GM12874 (cell line): ENCODE results near the gene JOSD2.

Experiments
- TF ChIP-seq, protein P1 (sequence below): IDR thresholded peaks from 2 replicates; pipeline ENCODE4 v1.5.1; 2011; ENCODE audit warnings: low read depth, mild to moderate bottlenecking, control low read depth, low read length, moderate library complexity; ENCODE audit not compliant: insufficient read depth

The JOSD2 gene

DNA sequence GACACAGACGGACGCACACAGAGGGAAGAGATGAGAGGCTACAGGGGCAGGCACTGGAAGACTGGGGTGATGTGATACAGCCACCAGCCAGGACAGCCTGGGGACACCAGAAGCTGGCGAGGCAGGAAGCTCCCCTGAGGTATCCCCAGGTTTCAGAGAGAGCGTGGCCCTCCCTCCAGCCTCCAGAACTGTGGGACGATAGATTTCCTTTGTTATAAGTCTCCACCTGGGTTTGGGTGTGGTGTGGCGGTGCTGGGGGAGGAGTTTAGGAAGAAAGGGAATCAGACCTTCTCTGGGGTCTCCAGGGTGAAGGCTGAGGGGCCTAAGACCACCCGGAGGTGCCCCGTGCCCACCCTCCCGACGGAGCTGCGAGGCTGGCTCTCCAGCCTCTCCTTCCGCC lies 5.5 kb upstream of the JOSD2 start:
- TF ChIP-seq, protein P1, sequence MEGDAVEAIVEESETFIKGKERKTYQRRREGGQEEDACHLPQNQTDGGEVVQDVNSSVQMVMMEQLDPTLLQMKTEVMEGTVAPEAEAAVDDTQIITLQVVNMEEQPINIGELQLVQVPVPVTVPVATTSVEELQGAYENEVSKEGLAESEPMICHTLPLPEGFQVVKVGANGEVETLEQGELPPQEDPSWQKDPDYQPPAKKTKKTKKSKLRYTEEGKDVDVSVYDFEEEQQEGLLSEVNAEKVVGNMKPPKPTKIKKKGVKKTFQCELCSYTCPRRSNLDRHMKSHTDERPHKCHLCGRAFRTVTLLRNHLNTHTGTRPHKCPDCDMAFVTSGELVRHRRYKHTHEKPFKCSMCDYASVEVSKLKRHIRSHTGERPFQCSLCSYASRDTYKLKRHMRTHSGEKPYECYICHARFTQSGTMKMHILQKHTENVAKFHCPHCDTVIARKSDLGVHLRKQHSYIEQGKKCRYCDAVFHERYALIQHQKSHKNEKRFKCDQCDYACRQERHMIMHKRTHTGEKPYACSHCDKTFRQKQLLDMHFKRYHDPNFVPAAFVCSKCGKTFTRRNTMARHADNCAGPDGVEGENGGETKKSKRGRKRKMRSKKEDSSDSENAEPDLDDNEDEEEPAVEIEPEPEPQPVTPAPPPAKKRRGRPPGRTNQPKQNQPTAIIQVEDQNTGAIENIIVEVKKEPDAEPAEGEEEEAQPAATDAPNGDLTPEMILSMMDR, result no peak

DNA sequence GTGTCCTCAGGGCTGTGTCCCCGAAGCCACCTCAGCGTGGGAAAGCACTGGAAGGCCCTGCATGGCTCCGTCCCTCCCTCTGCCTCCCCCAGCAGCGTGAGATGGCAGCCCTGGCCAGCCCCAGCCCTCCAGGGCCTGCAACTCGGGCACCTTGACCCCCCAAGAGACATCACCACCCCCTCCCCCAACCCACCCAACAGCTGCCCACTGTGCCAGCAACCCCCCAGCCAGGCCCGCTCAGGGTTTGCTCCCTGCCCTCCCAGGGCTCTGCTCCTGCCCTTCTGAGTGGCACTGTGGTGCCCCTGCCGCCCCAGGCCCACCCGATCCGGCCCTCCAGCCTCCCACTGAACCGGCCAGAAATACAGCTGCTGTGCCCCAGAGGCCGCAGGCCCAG lies 4.2 kb upstream of the JOSD2 start:
- TF ChIP-seq, protein P1, result no peak

DNA sequence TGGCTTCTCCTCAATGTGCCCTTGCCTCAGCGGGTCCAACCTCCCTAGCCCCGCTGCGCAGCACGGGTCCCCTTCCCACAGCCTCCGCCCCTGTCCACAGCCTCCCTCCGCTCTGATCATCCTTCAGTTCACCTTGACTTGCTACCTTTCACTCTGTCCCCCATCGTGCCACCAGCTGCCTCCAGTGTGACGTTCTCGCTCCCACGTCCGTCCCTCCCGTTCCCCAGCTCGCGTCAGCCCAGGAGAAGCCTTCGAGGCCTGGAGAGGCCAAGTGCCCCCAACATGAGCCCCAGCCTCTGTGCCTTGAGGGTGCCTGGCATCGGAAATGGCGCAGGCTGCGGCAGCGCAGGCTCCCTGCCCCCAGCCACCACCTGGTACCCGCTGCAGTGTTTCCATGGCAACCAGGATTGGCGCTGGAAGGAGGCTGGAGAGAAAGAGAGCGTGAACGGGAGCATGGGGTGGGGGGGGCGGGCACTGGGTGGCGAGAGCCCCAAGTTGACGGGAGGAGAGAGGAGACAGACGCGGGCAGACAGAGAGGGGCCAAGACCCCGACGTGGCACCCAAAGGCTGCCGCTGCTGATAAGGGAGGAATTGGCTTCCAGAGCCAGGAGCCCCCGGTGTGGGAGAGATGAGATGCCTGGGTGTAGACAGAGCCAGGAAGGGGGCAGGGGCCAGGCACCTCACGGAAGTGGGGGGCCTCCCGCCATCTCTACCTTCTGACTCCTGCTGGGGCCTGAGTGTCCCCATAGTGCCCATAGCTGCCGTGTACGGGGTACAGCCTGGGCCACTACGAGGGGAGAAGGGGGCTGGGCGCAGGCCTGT lies 3.6 kb upstream of the JOSD2 start:
- TF ChIP-seq, protein P1, result no peak

DNA sequence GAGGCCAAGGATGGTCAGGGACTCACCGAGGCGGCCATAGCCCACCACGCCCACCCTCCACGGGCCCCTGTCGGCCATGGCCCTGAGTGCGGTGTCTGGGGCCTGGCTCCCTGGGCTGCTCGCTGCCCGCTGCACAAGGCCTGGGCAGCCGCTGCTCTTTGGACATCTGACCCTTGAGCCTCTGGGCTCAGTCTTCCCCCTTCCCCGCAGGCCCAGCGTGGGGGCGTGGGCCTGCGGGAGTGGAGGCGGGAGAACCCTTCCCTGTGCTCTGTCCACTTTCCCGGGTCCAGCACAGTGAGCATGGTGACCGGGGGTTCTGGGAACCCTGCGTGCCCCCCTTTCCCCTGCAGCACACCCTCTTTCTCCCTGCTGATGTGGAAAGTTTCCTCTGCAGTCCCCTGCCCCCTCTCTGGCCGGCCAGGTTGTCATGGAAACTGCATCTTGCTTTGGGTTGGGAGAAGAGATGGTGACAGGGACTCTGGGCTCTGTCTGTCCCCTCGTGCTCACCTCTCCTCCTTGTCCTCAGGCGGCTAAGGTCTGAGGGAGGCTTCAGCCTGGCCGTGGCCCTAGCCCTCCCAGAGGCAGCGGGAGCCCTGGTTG lies 2.9 kb upstream of the JOSD2 start, which contains the start of gene ASPDH:
Gene ASPDH, minus strand, starts transcription at position 168 of the 600 bp plus-strand sequence. Its CDS starts 90 bp downstream, at position 78.
- TF ChIP-seq, protein P1, result no peak

DNA sequence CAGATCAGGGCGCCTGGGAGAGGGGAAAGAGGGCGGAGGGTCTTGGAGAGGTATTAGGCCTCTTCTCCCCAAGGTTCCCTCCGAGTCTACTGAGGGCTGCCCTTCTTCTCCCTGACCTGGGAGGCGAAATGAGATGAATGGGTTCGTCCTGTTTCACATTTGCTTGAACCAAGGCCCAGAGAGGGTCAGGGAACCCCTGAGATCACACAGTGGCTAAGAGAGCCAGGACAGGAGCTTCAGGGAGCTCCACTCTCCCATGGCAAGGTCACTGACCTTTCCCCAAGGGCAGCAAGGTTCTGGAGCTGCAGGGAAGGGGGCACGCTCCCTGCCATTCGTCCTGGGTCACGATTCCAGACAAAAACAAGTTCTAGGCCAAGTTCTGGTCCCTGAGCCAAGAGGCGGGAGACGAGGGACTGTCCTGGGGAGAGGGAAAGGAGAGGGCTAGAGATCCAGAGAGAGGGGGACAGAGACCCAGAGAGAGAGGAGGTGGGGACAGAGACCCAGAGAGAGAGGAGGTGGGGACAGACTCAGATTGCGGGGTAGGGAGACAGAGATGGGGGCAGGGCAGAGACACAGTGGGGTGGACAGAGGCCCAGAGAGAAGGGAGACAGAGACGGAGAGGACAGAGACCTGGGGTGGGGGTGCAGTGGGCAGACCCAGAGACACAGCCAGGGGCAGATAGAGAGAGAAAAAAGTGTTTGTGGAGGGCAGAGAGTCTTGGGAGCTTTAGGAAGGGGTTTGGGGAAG lies 2.2 kb upstream of the JOSD2 start:
- TF ChIP-seq, protein P1, result no peak

DNA sequence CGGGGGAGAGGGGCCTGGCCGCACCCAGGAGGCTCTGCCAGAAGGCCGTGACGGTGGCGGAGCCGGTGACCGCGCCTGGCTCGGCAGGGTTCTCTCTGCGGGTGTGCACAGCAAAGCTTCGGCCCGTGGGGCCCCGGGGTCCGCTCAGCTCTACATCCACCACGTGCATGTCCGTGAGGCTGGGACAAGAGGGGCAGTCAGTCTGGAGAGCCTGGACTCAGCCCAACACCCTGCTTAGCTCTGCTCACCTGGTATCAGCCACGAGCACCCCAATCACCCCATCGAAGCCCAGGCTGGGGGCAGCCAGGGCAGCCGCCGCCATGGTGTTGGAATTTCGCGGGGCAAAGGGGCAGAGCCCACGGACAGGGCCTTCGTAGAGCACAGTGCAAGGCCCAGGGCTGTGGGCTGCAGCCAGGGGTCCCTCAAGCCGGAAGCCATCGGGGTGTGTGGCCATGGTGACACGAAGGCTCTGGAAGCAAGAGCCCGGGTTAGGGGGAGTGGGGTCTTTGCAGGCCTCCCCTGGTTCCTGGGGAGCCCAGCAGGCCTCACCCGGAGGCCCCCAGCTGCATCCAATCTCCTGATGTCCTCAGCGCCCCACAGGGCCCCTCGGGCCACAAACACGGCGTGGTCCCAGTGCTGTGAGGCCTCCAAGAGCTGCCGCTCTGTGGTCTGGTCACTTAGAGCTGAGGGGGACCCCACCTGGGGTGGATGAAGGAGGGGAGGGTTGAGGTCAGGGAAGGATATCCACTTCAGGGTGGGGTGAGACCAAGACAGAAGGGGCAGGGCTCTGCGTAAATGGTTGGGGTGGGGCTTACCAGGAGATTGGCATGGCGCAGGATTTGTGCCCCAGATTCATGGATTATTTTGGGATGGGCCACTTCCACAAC lies 1.4 kb upstream of the JOSD2 start:
- TF ChIP-seq, protein P1, result no peak
